NCI-H187 (cell line): ENCODE results near the gene RIMBP2.
"Not testable (repeated sequence)": the region's sequence is repeated elsewhere in the genome, so short reads cannot be mapped to it uniquely, and the experiment has no call there.

Experiments
- DNase-seq, 2 experiments: peaks; one replicate each; lab custom pipeline; 2025; lab: John Stamatoyannopoulos, UW

The RIMBP2 gene

GRCh38 chr12:130705178-130705822 is 10.8 kb downstream of the RIMBP2 start:
- DNase-seq: no peak

- DNase-seq: no peak
Observed at GRCh38 chr12:130704606-130705005, 11.5 kb downstream of the RIMBP2 start.

GRCh38 chr12:130703733-130704375 is 12.2 kb downstream of the RIMBP2 start:
- DNase-seq: no peak

GRCh38 chr12:130702966-130703732 is 12.9 kb downstream of the RIMBP2 start:
- DNase-seq: no peak

GRCh38 chr12:130701402-130701744 is 14.7 kb downstream of the RIMBP2 start:
- DNase-seq: no peak

GRCh38 chr12:130700492-130701401 is 15.4 kb downstream of the RIMBP2 start:
- DNase-seq: no peak

GRCh38 chr12:130698106-130698505 is 18.0 kb downstream of the RIMBP2 start:
- DNase-seq: no peak

- no peak for DNase-seq
Observed at GRCh38 chr12:130696379-130697100, 19.6 kb downstream of the RIMBP2 start.

GRCh38 chr12:130695061-130695460 is 21.0 kb downstream of the RIMBP2 start:
- DNase-seq: no peak

GRCh38 chr12:130689408-130690405 is 26.4 kb downstream of the RIMBP2 start:
- no peak for DNase-seq

GRCh38 chr12:130688999-130689398 is 27.1 kb downstream of the RIMBP2 start:
- not testable (repeated sequence) for DNase-seq

GRCh38 chr12:130687796-130688778 is 28.0 kb downstream of the RIMBP2 start:
- DNase-seq: no peak

GRCh38 chr12:130687190-130687589 is 28.9 kb downstream of the RIMBP2 start:
- no peak for DNase-seq

- no peak for DNase-seq
Observed at GRCh38 chr12:130686511-130686991, 29.5 kb downstream of the RIMBP2 start.

- no peak for DNase-seq
Observed at GRCh38 chr12:130685850-130686249, 30.2 kb downstream of the RIMBP2 start.

GRCh38 chr12:130685250-130685787 is 30.8 kb downstream of the RIMBP2 start:
- DNase-seq: no peak

- DNase-seq: no peak
Observed at GRCh38 chr12:130683811-130684210, 32.3 kb downstream of the RIMBP2 start.

GRCh38 chr12:130683080-130683479 is 33.0 kb downstream of the RIMBP2 start:
- no peak for DNase-seq
